ENCODE data around the gene PPP1R7.

The PPP1R7 gene

GRCh38 chr2:241146286-241146685, 4.0 kb upstream of the PPP1R7 start:
- no peak for DNase-seq (ENCODE audit: low spot score)
- no peak for TF ChIP-seq CTCF (IDR thresholded peaks at IDR 0.05; ENCODE audit: borderline replicate concordance, control extremely low read depth, extremely low read depth, insufficient read depth, missing control alignments)
- in situ Hi-C loops (cut with MboI; ENCODE audit: low sequenced_read_pairs, unreplicated experiment) = no loop called here

DNA sequence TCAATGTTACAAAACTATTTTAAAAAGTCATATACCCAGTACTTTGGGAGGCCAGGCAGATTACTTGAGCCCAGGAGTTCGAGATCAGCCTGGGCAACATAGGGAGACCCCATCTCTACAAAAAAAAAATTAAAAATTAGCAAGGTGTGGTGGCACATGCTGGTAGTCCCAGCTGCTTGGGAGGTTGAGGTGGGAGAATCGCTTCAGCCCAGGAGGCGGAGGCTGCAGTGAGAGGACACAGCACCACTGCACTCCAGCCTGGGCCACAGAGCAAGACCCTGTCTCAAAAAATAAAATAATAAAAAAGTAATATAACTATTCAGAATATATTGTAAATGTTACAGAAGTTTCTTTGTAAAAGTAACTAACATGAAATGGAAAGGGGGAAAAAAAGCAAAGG, 2.9 kb upstream of the PPP1R7 start:
- DNase-seq (ENCODE audit: low spot score) = no peak
- TF ChIP-seq CTCF (IDR thresholded peaks at IDR 0.05; ENCODE audit: borderline replicate concordance, control extremely low read depth, extremely low read depth, insufficient read depth, missing control alignments) = no peak
- in situ Hi-C loops (cut with MboI; ENCODE audit: low sequenced_read_pairs, unreplicated experiment) = no loop called here

- in situ Hi-C loops (cut with MboI; ENCODE audit: low sequenced_read_pairs, unreplicated experiment) = no loop called here
- no peak for TF ChIP-seq CTCF (IDR thresholded peaks at IDR 0.05; ENCODE audit: borderline replicate concordance, control extremely low read depth, extremely low read depth, insufficient read depth, missing control alignments)
- DNase-seq (ENCODE audit: low spot score) = no peak
Measured at GRCh38 chr2:241148239-241148638, 2.0 kb upstream of the PPP1R7 start.

DNA sequence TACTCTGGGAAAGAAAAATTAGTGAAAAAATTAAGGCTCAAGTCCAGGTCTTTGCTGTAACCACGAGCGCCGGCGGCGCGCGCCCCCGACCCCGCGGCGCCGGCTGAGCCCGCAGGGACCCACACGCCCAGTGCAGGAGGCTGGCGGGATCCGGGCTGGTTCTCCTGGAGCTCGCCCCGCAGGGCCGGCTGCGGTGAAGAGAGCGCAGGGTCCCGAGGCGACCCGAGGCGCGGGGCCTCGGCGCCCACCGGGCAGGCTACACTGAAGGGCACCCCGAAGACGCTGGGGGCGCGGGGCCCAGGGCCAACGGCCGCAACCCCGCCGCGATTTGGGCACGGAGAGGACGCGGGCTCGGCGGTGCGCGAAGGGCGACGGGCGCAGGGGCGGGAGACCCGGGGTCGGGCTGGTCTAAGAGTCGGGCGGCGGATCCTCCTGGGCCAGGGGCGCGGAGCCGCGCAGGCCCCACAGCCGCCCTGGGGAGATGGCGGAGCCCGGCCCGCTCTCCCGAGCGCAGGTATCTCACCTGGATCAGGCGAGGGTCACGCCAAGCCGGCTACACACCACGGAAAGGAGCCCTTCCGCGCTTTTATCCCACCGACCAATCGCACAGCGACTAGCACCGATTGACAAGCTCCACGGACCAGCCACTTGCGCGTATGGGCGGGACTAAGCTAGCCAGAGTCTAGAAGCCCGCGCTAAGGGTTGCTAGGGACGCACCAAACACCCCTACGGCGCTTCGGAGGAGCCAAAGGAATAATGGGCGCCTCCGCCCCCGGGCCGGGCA, 1.2 kb upstream of the PPP1R7 start, which contains the start of gene PASK:
PASK (minus strand) TSS at position 582 of the 784 bp plus-strand sequence. CDS start 6,440 bp downstream, outside the sequence.
- TF ChIP-seq CTCF (IDR thresholded peaks at IDR 0.05; ENCODE audit: borderline replicate concordance, control extremely low read depth, extremely low read depth, insufficient read depth, missing control alignments) = no peak
- peak; percentile 95 for DNase-seq (ENCODE audit: low spot score)
- in situ Hi-C loops (cut with MboI; ENCODE audit: low sequenced_read_pairs, unreplicated experiment) = no loop called here

- in situ Hi-C loops (cut with MboI; ENCODE audit: low sequenced_read_pairs, unreplicated experiment) = no loop called here
- DNase-seq (ENCODE audit: low spot score) = no peak
- no peak for TF ChIP-seq CTCF (IDR thresholded peaks at IDR 0.05; ENCODE audit: borderline replicate concordance, control extremely low read depth, extremely low read depth, insufficient read depth, missing control alignments)
Measured at GRCh38 chr2:241149675-241149924, 667 bp upstream of the PPP1R7 start.

- in situ Hi-C loops (cut with MboI; ENCODE audit: low sequenced_read_pairs, unreplicated experiment) = no loop called here
- no peak for TF ChIP-seq CTCF (IDR thresholded peaks at IDR 0.05; ENCODE audit: borderline replicate concordance, control extremely low read depth, extremely low read depth, insufficient read depth, missing control alignments)
- no peak for DNase-seq (ENCODE audit: low spot score)
Measured at GRCh38 chr2:241150660-241151530, 628 bp downstream of the PPP1R7 start.

Measured in GM13976 (cell line).